NCI-H1930 (cell line): Measurements from ENCODE around the gene DGKG.

Experiments
- DNase-seq, 2 experiments: peaks; one replicate each; lab custom pipeline; 2025; lab: John Stamatoyannopoulos, UW

DGKG gene

DNA sequence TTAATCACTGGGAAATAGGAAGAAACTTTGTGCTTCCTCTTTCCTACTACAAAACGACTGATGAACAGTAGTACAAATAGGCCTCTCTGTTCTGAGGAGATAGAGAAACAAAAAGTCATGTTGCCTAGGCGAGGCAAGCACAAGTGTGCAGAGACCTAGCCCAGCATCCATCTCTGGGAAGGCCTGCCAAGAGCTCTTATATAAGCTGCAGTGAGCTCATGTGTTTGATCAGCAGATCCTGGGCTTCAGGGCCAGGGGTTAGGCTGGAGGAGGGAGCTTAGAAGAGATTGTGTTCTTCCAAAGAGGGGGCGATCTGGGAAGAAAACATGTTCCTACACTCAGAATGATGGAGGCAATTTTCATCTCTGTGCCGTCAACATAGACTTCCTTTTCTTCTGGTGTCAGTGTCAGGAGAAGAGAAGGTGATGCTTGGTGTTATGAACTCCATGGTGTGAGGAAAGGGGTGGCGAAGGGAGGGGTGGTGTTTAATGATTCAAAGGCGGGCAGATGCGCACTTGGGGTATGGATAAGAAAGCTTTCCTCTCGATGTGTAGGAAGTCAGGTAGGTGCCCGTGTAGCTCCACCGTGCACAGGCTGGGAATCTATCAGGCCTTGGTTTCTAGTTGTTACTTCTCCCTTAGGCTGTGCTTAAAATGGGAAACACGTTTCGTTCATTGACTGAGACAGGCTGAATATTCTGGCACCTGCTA, 223.6 kb downstream of the DGKG start:
- DNase-seq: no peak

DNA sequence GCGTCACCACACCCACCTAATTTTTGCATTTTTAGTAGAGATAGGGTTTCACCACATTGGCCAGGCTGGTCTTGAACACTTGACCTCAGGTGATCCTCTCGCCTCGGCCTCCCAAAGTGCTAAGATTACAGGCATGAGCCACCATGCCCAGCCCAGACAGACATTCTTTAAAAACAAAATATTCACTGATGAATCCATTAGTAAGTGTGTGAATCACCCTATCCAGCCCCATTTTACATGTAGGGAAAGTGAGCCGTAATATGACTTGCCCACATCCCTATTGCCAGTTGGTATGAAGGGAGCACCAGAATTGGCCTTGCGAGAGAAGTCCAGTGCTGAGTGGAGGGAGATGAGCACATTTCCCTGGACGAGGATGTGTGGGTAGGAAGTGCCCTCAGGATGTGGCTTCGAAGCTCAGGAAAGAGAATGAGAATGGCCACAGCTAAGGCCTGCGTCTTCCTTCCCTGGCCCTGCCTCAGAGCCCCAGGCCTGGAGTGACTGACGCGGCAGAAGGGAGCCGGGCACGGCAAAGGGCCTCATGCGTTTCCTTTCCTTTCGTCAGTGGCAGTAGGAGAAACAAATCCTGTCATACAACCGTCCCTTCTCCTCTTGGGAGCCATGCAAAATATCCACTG, 224.9 kb downstream of the DGKG start:
- no peak for DNase-seq

DNA sequence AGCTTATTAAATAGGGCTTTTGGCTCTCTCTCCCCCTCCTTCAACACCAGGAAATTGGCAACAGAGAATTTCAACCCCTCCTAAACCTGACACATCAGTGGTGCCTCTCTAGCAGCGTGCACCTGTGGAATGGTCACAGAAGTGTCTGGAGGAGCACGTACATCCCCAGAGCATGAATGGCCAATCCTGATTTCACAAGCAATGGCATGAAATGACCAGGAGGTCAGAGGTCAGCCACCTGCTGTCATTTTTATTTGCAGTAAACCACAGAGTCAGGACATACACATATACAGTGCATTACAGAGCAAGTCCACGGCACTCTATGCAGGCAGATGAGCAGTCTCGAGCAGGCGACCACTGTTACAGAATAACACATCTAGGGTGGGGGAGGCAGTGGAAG, 228.1 kb downstream of the DGKG start:
- no peak for DNase-seq

DNA sequence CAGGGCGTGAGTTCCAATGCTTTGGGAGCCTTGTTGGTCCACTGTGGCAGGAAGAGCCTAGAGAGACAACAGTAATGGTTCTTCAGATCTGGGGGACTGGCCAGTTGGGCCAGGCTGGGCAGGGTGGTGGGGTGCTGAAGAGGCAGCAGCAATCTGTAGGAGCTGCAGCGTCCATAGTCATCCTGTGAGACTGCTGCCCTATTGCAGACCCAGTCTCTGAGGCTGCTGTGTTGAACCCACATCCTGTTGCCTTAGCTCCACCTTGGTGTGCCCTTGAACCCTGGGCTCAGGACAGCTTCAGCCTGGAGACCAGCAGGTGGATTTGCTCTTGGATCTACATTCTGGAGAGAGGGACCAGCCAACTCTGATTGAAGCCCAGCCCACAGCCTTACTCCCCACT, 229.5 kb downstream of the DGKG start:
- no peak for DNase-seq

DNA sequence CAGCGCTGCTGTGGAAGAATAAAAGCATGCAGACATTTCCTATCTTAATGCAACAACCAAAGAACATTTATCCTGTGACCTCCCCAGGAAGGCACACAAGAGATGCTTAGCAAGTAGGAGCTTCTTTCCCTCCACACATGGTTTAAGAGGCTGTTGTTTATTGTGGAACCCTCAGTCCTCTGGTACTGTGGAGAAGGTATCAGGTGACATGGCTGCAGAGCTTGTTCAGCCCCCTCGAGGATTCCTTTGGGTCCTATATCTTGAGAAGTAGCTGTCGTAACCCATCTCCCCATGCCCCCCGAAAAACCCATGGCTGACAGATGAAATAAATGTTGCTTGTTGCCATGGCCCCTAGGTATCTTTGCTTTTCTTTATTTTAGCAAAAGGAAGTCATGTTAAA, 232.8 kb downstream of the DGKG start:
- no peak for DNase-seq

DNA sequence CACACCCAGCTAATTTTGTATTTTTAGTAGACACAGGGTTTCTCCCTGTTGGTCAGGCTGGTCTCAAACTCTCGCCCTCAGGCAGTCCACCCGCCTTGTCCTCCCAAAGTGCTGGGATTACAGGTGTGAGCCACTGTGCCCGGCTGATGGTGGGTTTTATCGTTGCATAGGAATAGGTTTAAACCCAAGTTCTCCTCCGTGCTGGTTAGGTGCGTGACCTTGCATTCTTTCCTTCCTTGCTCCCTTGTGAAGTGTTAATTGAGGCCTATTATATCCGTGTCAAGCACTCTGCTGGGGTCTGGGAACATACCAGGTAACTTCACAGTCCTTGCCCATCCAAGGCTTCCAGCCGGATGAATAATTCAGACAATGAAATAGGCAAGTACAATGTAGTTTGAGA, 233.9 kb downstream of the DGKG start:
- no peak for DNase-seq

DNA sequence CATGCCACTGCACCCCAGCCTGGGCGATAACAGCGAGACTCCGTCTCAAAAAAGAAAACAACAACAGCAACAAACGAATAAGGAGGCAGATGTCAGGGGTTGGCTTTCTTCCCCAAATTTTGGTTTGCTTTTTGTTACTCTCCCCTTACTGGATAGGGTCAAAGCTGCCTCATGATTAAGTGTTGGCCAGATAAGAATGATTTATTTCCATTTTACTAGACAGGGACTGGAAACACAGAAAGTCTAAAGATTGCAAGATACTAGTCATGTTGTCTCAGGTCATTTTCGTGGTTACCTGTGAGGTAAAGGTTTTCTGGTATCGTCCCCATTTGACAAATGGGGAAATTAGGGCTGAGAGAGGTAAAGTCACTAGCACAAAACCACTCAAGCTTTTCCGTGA, 234.6 kb downstream of the DGKG start:
- DNase-seq: no peak

DNA sequence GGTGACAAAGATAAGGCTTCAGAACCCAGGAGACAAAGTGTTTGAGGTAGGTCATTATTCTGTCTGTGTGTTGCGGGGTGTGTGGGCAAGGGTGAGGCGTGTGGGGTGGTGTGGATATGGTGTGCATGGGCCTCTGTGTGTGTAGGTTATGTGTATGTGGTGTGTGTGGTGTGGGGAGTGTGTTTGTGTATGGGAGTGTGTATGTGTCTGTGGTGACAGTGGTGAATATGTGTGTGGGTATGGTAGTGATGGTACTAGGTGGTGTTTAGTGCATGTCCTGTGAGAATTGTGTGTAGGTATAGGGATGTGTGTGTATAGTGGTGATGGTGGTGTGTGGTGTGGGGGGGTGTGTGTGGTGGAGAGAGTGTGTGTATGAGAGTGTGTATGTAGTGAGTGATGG, 236.9 kb downstream of the DGKG start:
- no peak for DNase-seq

DNA sequence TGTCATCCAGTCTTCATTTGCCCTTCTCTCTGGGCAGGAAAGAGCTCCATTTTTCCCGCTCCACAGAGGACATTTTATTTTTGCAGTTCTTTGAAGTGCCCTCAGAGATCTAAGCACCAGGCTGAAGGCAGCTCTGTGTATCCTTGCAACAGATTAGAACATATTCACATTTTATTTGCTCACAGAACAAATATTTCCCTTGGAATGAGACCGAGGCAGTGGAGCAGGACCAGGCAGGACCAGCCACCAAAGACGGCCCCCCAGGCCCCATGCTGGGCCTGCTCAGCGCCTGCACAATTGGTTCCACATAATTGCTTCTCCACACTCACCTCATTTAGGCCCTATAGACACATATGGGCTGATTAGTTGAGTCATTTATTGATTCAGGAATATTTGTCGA, 237.4 kb downstream of the DGKG start:
- DNase-seq: peak in 1 of 2 experiments; percentile 9

DNA sequence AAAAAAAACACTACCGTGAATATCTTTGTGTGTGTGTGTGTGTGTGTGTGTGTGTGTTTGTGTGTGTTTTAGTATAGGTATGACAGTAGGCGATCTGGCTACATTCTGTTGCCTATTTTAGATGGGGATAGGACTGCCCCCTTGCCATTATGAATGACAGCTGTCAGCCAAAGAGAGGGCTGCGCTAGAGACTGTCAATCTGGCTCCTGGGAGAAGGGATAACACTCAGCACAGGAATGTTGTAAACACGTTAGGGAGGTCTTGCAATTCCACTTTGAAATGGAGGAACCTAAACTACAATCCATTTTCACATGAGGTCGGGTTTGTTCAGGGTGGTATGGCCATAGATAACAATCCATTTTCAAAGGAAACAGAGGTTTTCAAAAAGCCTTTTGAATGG, 239.0 kb downstream of the DGKG start:
- DNase-seq: no peak

DNA sequence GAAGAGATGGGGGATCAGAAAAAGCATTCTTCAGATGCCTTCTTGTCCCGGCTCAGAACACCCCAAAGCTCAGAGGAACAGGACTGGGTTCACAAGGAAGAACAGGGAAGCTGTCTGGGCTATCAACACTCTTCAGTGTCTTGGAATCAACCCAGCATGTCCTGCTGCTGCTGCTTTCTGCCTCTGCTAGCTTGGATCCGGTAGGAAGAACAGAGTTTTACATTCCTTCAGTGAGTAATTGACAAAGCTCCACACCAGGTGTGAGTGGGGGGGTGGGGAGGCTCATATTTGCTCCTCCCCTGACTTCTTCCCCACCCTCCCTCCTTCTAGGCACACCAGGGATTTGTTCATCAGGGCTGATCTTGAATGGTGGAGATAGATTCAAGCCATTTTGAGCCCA, 240.1 kb downstream of the DGKG start:
- no peak for DNase-seq

DNA sequence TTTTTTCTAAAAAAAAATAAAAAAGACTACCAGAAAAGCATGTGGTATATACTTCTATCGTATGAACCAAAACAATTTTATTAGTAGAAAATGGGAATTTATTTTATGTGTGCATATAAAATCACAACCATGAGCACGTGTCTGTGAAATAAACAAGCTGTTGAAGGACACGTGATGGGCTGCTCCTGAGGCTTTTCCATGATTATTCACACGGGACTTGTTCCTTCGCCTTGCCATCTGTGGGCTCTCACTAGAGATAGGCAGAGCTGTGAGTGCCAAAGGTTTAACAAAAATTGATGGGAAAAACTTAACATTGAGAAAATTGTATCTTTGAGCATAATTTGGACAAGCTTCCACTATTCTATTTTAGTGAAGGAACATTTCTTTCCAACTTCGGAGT, 240.8 kb downstream of the DGKG start:
- no peak for DNase-seq

DNA sequence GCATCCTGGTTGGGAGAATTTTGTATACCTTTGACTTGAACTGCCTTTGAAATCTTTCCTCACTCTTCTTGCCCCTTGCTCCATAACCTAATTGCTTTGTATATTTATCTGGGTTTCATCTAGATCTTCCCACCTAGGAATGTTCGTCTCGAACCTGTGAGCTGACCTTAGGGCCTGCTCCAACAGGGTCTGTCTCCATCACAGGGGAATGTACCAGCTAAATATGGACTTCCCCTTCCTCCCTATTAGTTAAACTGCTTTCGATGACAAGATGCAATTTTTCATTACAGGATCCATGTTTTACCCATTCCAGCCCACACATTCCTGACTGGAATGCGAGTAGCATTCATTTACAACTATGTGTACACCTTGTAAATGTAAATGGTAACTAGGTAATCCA, 242.5 kb downstream of the DGKG start:
- DNase-seq: no peak

DNA sequence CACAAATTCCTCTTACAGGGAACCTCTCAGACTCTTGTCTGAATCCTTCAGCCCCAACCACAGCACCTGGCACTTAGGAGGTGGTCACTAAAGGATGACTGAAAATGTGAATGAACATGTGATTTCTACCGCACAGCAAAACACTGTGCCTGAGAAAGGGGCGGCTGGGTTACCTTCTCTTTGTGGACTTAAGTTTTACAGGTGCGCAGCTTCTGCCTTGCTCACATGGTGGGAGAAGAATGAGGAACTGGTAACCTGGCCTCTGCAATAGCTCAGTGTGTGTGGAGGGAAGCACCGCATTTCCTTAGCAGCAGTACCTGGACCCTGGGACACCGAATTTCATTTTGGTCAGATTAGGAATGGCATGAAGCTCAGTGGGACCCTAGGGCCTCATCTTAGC, 243.3 kb downstream of the DGKG start:
- DNase-seq: no peak

DNA sequence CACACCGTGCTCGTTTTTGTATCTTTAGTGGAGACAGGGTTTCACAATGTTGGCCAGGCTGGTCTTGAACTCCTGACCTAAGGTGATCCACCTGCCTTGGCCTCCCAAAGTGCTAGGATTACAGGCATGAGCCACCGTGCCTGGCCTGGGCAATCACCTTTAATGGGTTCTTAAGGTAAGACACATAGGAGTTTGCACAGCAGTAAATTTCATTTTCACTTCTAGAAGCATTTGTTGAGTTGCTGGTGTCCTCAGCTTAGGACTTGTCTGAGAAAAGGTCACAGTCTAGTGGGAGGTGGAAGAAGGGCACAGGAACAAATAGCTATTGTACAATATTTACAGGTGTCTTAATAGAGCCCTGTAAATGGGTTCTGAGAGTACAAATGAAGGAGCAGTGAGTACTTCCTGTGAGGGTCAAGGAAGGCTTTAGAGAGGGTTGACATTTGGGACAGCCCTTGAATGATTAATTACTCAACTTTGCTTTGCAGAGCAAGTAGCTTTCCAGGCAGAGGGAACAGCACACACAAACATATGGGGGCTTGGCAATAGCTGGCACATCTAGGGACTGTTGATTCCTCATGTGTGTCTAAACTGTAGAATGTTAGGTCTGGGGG, 244.4 kb downstream of the DGKG start:
- no peak for DNase-seq

DNA sequence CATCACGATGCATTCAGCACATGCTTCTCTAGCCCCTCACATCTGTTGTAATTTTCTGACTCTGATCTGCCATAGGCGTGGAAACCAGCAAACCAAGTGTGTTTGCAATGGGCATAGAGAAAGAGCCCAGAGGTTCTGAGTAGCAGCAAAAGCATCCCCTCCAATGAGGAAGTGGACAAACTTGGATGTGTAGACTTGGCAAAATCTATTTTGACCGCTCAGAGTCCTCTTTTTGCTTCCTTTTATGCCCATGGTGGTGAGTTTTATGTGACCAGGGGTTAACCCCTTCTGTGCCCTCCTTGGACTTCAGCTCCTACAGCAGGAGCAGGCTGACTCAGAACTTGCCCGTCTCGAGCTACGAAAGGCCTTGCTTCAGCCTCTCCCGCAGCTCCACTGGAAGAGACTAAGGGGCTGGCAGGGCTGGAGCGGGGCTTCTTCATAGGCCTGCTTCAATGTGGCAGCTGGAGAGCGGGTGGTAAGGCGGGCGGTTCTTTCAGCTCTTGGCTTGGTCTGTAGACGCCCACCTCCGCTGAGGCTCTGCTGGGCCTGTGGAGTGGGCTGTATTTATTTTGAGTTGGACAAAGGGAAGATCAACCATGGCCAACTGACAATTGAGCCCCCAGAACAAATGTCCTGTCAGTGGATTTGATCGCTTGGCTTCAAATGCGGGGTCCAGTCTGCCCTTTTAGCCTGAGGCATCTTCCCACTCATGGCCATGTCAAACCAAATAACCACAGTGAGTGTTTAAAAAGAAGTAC, 246.6 kb downstream of the DGKG start:
- no peak for DNase-seq

DNA sequence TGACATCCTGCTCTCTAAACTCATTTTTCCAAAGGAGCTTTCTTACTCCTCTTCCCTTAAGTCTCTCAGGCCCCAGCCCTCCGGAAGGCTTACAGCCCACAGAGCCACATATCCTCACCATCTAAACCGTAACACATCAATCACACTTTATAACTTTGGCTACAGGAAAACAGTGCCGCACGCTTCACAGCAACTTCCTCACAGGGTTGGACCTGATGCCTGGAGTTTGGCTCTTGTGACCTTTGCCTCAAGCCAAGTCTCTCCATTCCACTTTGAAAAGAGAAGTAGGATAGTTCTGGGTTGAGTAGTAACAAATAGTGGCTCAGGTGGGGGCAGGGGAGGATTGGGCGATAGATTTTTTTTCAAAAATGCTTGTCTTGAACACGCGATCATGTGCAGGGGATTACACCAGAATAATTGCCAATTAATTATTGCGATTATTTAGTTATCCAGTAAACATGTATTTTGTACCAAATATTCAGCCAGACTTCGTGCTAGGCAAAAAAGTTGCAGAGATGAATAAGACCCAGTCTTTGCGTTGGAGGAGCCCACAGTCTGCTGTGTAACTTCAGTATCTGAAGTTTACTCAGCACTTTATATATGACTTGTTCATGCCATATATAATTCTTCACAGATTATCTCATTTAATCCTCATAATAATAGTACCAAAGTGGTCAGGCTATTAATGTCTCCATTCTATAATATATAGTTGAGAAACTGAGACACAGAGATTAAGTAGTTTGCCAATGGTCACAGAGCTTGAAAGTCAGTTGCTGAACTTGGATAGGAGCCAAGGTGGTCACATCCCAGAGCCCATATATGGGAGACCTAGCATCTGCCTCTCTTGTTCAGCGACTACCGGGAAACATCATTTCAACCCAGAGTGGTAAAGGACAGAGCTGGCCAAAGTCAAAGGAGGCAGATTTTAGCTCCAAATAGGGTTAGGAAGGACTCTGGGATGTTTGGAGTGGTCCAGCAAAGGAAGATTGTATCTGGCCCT, 250.8 kb downstream of the DGKG start:
- no peak for DNase-seq

DNA sequence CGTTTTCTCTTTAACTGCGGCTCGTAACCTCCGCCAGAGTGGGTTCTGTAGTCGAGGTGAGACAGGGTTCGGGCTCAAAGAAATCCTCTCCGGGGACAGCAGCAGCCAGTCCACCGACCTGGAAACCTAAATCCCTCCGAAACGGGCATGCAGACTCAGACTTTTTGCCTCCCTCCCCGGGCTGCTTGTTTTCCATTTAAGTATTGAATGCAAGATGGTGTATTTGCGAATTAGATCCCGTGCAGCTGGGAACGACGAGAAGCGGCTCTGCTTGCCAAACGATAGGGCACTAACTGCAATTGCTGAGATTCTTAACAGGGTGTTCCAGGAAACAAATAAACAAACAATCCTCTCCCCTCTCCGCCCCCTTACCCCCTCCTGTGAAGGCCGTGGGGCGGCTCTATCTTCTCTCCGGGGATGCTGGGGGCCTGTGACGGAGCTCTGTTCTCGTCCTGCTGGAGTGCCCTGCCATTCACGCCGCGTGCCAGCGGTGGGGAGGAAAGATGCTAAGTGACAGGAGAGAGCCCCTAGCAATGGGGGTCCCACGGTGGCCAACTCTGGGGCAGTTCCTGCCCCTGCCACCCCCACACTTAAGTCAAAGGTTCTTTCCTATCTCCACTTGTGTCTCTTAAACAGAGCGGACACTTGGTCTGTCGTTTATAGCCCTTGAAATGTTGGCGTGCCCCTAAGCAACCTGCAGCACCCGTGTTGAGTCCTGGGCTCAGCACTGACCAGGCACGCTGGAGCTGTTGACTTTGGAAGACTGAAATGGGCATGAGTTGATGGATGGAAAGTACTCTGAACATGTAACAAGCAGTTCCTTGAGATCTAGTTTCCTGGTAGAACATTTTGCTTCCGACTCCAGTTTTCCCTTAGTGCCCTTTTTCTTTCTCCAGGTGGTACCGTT, 251.9 kb downstream of the DGKG start:
- DNase-seq: no peak

DNA sequence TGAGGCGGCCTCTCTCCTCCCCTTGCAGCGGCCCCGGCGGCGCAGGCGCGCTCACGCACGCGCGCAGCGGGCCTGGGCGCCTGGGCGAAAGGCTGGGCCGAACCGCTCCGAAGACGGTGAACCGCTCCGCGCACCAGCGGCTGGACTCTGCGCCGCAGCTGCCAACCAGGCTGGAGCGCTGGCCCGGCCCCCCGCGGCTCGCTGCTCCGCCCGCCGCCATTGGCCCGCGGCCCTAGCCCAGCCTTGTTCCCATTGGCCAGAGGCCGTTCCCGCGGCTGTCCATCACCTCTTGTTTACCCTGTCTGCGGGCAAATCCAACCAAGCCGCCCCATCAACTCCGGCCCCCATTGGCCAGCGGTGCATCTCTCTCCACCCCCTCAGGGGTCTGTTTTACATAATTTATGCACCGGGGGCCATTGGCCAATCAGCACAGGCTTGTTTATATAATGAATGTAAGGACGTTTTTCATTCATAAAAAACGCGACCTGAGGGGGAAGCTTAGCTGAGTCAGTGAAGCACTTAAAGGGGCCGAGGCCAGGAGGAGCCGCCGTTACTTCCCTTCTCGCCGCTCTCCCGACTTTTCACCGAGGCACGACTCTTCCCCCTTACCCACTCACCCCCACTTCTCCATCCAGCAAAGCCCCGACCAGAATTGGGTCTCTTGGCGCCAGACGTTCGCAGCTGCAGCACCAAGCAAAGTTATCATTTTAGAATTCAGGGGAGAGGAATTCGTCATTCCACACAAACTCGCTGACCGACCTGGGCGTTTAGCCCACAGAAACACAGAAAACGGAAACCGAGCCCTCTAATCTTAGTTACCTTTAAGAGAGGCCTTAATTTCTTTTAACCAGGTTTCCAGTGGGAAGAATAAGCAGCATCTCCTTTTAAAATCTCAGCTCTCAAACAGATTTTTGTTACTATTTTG, 252.8 kb downstream of the DGKG start, which contains the start of gene ETV5:
TSS of gene ETV5 (minus strand) at position 149 of the 925 bp plus-strand sequence. CDS start 3,221 bp downstream, outside the sequence.
- peak; percentile 97 to 99 for DNase-seq
